K562 (cell line): ENCODE data around the gene PRPF6.

Experiments
- CBX2 ChIP-seq: fragments of 200-600 bp; sonication (generic); IDR thresholded peaks from one replicate; pipeline ENCODE4 v1.6.1; 2012; ENCODE audit warnings: mild to moderate bottlenecking, low read length, inconsistent platforms; ENCODE audit not compliant: insufficient read depth, poor library complexity, severe bottlenecking
- CTCF ChIP-seq, 3 experiments: IDR thresholded peaks in 2 of 3; conservative IDR thresholded peaks in 1 of 3; 2 replicates each; pipeline ENCODE4 v1.5.1; 2011 to 2012; ENCODE audit warnings: low read length in 3 of 3, mild to moderate bottlenecking in 3 of 3, control low read depth in 2 of 3, improper control_type of control experiment in 1 of 3, inconsistent platforms in 1 of 3, low read depth in 1 of 3, mixed read lengths in 1 of 3, moderate library complexity in 1 of 3; ENCODE audit not compliant: insufficient read depth in 2 of 3
- E2F1 ChIP-seq: sonication (generic); formaldehyde crosslinking; IDR thresholded peaks from 2 replicates; pipeline ENCODE4 v1.8.1; 2023; ENCODE audit warnings: mild to moderate bottlenecking, missing genetic modification reagents, moderate library complexity
- HCFC1 ChIP-seq: IDR thresholded peaks from 2 replicates; pipeline ENCODE4 v1.6.1; 2012; ENCODE audit warnings: low read depth, low read length, improper control_type of control experiment
- JUN ChIP-seq, 2 experiments: sonication (generic) in 1 of 2; formaldehyde crosslinking in 1 of 2; IDR thresholded peaks; 2 replicates each; pipeline versions ENCODE4 v1.6.1 to v1.8.0; 2012 to 2022; ENCODE audit warnings: borderline replicate concordance in 2 of 2, mild to moderate bottlenecking in 2 of 2, improper control_type of control experiment in 1 of 2, low read depth in 1 of 2, low read length in 1 of 2, missing genetic modification reagents in 1 of 2
- TEAD2 ChIP-seq: fragments of 450-650 bp; IDR thresholded peaks from 2 replicates; pipeline ENCODE4 v1.6.1; 2016; ENCODE audit warnings: missing genetic modification characterization, control low read depth, missing compliant biosample characterization
- U2AF1 ChIP-seq: fragments of 200-400 bp; formaldehyde crosslinking; optimal IDR thresholded peaks from 2 replicates; pipeline ENCODE3; 2017; ENCODE audit warnings: mild to moderate bottlenecking, low read depth, low read length, moderate library complexity
- ZNF589 ChIP-seq: fragments of 200-800 bp; sonication (Bioruptor generic); IDR thresholded peaks from 2 replicates; pipeline ENCODE4 v1.6.1; 2016; ENCODE audit warnings: low read depth, missing genetic modification characterization, missing compliant biosample characterization
- ZNF785 ChIP-seq: fragments of 250-450 bp; sonication (Bioruptor Pico); IDR thresholded peaks from 2 replicates; pipeline ENCODE4 v1.4.0; 2020; ENCODE audit warnings: mild to moderate bottlenecking
- TF ChIP-seq, protein P1 (sequence below), 2 experiments: fragments of 450-650 bp in 1 of 2; sonication (generic) in 1 of 2; formaldehyde crosslinking in 1 of 2; IDR thresholded peaks in 1 of 2; conservative IDR thresholded peaks in 1 of 2; 2 replicates each; pipeline versions ENCODE4 v1.6.1 to v1.8.1; 2016 to 2023; ENCODE audit warnings: mild to moderate bottlenecking in 2 of 2, moderate library complexity in 2 of 2, inconsistent platforms in 1 of 2, missing genetic modification reagents in 1 of 2

- no peak for TF ChIP-seq CTCF (IDR thresholded peaks at IDR 0.05 in 2 of 3, conservative IDR thresholded peaks at IDR 0.05 in 1 of 3; ENCODE audit: insufficient read depth in 2 of 3, low read depth in 1 of 3, low read length in 3 of 3)
- TF ChIP-seq E2F1 (CRISPR knock-in tag): no peak
- TF ChIP-seq, protein P1, sequence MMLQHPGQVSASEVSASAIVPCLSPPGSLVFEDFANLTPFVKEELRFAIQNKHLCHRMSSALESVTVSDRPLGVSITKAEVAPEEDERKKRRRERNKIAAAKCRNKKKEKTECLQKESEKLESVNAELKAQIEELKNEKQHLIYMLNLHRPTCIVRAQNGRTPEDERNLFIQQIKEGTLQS (IDR thresholded peaks at IDR 0.05): no peak
- TF ChIP-seq, protein P1 (CRISPR knock-in tag; conservative IDR thresholded peaks at IDR 0.05): no peak
- TF ChIP-seq TEAD2 (tag): no peak
- no peak for TF ChIP-seq U2AF1
- no peak for TF ChIP-seq ZNF785 (CRISPR knock-in tag)
- TF ChIP-seq HCFC1: no peak
- no peak for TF ChIP-seq CBX2
- no peak for TF ChIP-seq JUN (IDR thresholded peaks at IDR 0.05; ENCODE audit: borderline replicate concordance, low read depth, low read length)
- TF ChIP-seq JUN (CRISPR knock-in tag; IDR thresholded peaks at IDR 0.05; ENCODE audit: borderline replicate concordance): no peak
- TF ChIP-seq ZNF589 (CRISPR knock-in tag): no peak
These were observed 6.3 kb upstream of the PRPF6 start for GRCh38 chr20:63974402-63975200.
